GM18507 (cell line): Measurements from ENCODE around the gene C16orf92.
"Not testable (repeated sequence)": the region's sequence is repeated elsewhere in the genome, so short reads cannot be mapped to it uniquely, and the experiment has no call there.

Experiments
- DNase-seq: peaks from one replicate; pipeline ENCODE4 v3.0.0; 2011; ENCODE audit warnings: low read depth; ENCODE audit not compliant: insufficient read length; ENCODE audit errors: extremely low spot score
- FAIRE-seq: peaks from 2 replicates; lab custom pipeline; 2011; peaks lifted over from hg19 to GRCh38; lab: Jason Lieb, UNC

The C16orf92 gene

GRCh38 chr16:30018731-30019158 lies 4.3 kb upstream of the C16orf92 start:
- DNase-seq (no peak), FAIRE-seq (no peak)

- FAIRE-seq = no peak
- no peak for DNase-seq
These were observed 588 bp downstream of the C16orf92 start for GRCh38 chr16:30023586-30023985.

- no peak for DNase-seq
- FAIRE-seq = no peak
These were observed 1.5 kb downstream of the C16orf92 start for GRCh38 chr16:30024451-30024850.

- no peak for FAIRE-seq
These were observed 2.2 kb downstream of the C16orf92 start for GRCh38 chr16:30025156-30025555.

GRCh38 chr16:30025574-30025973 lies 2.6 kb downstream of the C16orf92 start:
- DNase-seq (no peak), FAIRE-seq (no peak)

More at GRCh38 chr16:30025156-30025555, 2.2 kb downstream of the C16orf92 start:
- DNase-seq = no peak

GRCh38 chr16:30026449-30026848 lies 3.5 kb downstream of the C16orf92 start:
- FAIRE-seq (no peak), DNase-seq (no peak)

GRCh38 chr16:30027588-30028437 lies 4.8 kb downstream of the C16orf92 start:
- FAIRE-seq = no peak
- DNase-seq = no peak

- DNase-seq (no peak), FAIRE-seq (no peak)
These were observed 5.6 kb downstream of the C16orf92 start for GRCh38 chr16:30028438-30029076.

- FAIRE-seq (no peak), DNase-seq (no peak)
These were observed 7.2 kb downstream of the C16orf92 start for GRCh38 chr16:30030011-30030685.

- no peak for DNase-seq
These were observed 7.9 kb downstream of the C16orf92 start, which contains the start of gene TLCD3B for GRCh38 chr16:30030841-30031413. TLCD3B (minus strand) TSS chr16:30031271; CDS start chr16:30030527, 744 bp downstream.

GRCh38 chr16:30031477-30031918 lies 8.5 kb downstream of the C16orf92 start:
- FAIRE-seq (no peak), DNase-seq (no peak)

More at GRCh38 chr16:30030841-30031413, 7.9 kb downstream of the C16orf92 start, which contains the start of gene TLCD3B:
- no peak for FAIRE-seq

GRCh38 chr16:30032083-30032819 lies 9.3 kb downstream of the C16orf92 start:
- FAIRE-seq (peak; percentile 74), DNase-seq (no peak)

- DNase-seq (no peak), FAIRE-seq (peak; percentile 64)
These were observed 10.3 kb downstream of the C16orf92 start for GRCh38 chr16:30033270-30033669.

- DNase-seq (no peak), FAIRE-seq (no peak)
These were observed 17.2 kb downstream of the C16orf92 start for GRCh38 chr16:30040221-30040620.

GRCh38 chr16:30040690-30041089 lies 17.7 kb downstream of the C16orf92 start:
- DNase-seq, FAIRE-seq: not testable (repeated sequence)

GRCh38 chr16:30041841-30042240 lies 18.8 kb downstream of the C16orf92 start:
- no peak for DNase-seq
- FAIRE-seq = no peak

- FAIRE-seq (no peak), DNase-seq (no peak)
These were observed 23.2 kb downstream of the C16orf92 start for GRCh38 chr16:30046178-30046577.

- FAIRE-seq = no peak
- DNase-seq = no peak
These were observed 23.6 kb downstream of the C16orf92 start for GRCh38 chr16:30046588-30046987.

- FAIRE-seq (no peak), DNase-seq (no peak)
These were observed 26.9 kb downstream of the C16orf92 start for GRCh38 chr16:30049871-30050270.
